ENCODE measurements around the gene CELF3. TPM values are rescaled to one million over a fixed set of nuclear protein-coding genes. Genes with fewer than 3 reads are reported as not detected.
"Not testable (repeated sequence)": the region's sequence is repeated elsewhere in the genome, so short reads cannot be mapped to it uniquely, and the experiment has no call there.

CELF3 gene
- total RNA-seq, 1 experiment from 2014 or later = 0.27 TPM

- H3K9me3 ChIP-seq = no peaks in the 10 kb centered on the region
- no peaks in the 10 kb centered on the region for H3K4me1 Mint-ChIP-seq (ENCODE audit: low read depth, unreplicated experiment)
- H3K27me3 Mint-ChIP-seq (ENCODE audit: insufficient read depth, unreplicated experiment) = no peaks in the 10 kb centered on the region
- BruUV-seq (replicated peaks) = no TSS peak
- no peak for TF ChIP-seq CTCF (IDR thresholded peaks at IDR 0.05; ENCODE audit: insufficient read depth in 1 of 2, low read depth in 1 of 2, low read length in 1 of 2, severe bottlenecking in 1 of 2, unreplicated experiment in 1 of 2)
- no peak overlapping the region for H3K4me3 Mint-ChIP-seq (ENCODE audit: unreplicated experiment)
- H3K4me3 ChIP-seq (ENCODE audit: low read depth, low read length) = no peak overlapping the region
- H3K4me1 ChIP-seq = no peaks in the 10 kb centered on the region
- intact Hi-C loops (cut with micrococcal nuclease; ENCODE audit: unreplicated experiment) = loop anchor here (10.0 kb wide), 1 partner anchor 245 kb away; no protein-coding TSS in a partner anchor
- no peak overlapping the region for H3K27ac Mint-ChIP-seq (ENCODE audit: unreplicated experiment)
- no peaks in the 10 kb centered on the region for H3K9me3 Mint-ChIP-seq (ENCODE audit: unreplicated experiment)
- H3K36me3 ChIP-seq (ENCODE audit: control insufficient read depth, insufficient read depth, low read length) = no peaks in the 10 kb centered on the region
- CTCF ChIA-PET = no interaction called here
- no peaks in the 10 kb centered on the region for H3K27me3 ChIP-seq (replicated peaks; ENCODE audit: control insufficient read depth, insufficient read depth, low read length)
- peaks cover 22% of the 10 kb centered on the region for H3K36me3 Mint-ChIP-seq (ENCODE audit: insufficient read depth, unreplicated experiment)
- POLR2A ChIA-PET = no interaction called here
- DNase-seq = no peak
These were observed 27.1 kb downstream of the CELF3 start for GRCh38 chr1:151689494-151689893.

DNA sequence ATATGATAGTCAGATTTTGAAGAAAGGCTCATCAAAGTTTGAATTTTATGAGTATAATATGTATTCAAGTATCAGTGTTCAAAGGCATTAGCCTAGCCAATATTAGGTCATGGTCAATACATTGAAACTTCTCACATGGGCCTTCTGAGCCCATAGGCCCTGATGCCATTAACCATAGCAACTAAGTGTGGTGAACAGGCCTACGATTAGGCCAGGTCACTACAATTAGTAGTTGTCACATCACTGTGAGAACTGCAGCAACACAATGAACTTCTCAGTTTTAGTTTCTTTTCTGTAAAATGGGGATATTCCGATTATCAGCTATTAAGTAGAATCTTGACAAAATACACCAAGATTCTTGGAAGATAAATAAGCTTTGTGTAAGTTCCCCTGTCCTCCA is 30.0 kb downstream of the CELF3 start:
- ChIA-PET CTCF (no interaction called here), POLR2A (no interaction called here)
- Mint-ChIP-seq H3K9me3 (ENCODE audit: unreplicated experiment) (no peaks in the 10 kb centered on the region), H3K27ac (ENCODE audit: unreplicated experiment) (no peak overlapping the region), H3K27me3 (ENCODE audit: insufficient read depth, unreplicated experiment) (no peaks in the 10 kb centered on the region), H3K4me3 (ENCODE audit: unreplicated experiment) (no peak overlapping the region), H3K36me3 (ENCODE audit: insufficient read depth, unreplicated experiment) (peaks cover 18% of the 10 kb centered on the region), H3K4me1 (ENCODE audit: low read depth, unreplicated experiment) (no peaks in the 10 kb centered on the region)
- no TSS peak for BruUV-seq (replicated peaks)
- no peaks in the 10 kb centered on the region for H3K36me3 ChIP-seq (ENCODE audit: control insufficient read depth, insufficient read depth, low read length)
- TF ChIP-seq CTCF (IDR thresholded peaks at IDR 0.05; ENCODE audit: insufficient read depth in 1 of 2, low read depth in 1 of 2, low read length in 1 of 2, severe bottlenecking in 1 of 2, unreplicated experiment in 1 of 2) = no peak
- intact Hi-C loops (cut with micrococcal nuclease; ENCODE audit: unreplicated experiment) = loop anchor here (10.0 kb wide), 1 partner anchor 242 kb away; no protein-coding TSS in a partner anchor
- no peak overlapping the region for H3K4me3 ChIP-seq (ENCODE audit: low read depth, low read length)
- no peaks in the 10 kb centered on the region for H3K9me3 ChIP-seq
- DNase-seq = no peak
- no peaks in the 10 kb centered on the region for H3K27me3 ChIP-seq (replicated peaks; ENCODE audit: control insufficient read depth, insufficient read depth, low read length)
- H3K4me1 ChIP-seq = no peaks in the 10 kb centered on the region

DNA sequence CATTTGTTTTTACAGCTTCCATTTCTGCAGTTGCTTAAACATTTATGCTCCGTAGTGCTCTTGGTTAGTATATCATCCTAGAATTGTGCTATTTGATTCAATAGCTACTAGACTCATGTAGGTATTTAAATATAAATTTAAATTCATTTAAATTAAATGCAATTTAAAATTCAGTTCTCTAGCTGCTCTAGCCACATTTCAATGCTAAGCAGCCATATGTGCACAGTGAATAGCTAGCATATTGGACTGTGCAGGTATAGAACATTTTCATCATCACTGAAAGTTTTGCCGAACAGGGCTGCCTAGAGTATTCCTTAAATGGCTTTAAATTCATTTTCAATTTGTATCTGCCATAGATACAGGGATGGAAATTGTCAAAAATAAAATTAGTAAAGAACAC is 32.5 kb downstream of the CELF3 start:
- Mint-ChIP-seq H3K36me3 (ENCODE audit: insufficient read depth, unreplicated experiment) (peaks cover 28% of the 10 kb centered on the region), H3K9me3 (ENCODE audit: unreplicated experiment) (no peaks in the 10 kb centered on the region), H3K4me1 (ENCODE audit: low read depth, unreplicated experiment) (no peaks in the 10 kb centered on the region), H3K27me3 (ENCODE audit: insufficient read depth, unreplicated experiment) (no peaks in the 10 kb centered on the region), H3K27ac (ENCODE audit: unreplicated experiment) (no peak overlapping the region), H3K4me3 (ENCODE audit: unreplicated experiment) (no peak overlapping the region)
- Histone ChIP-seq H3K36me3 (ENCODE audit: control insufficient read depth, insufficient read depth, low read length) (no peaks in the 10 kb centered on the region), H3K27me3 (replicated peaks; ENCODE audit: control insufficient read depth, insufficient read depth, low read length) (no peaks in the 10 kb centered on the region), H3K4me3 (ENCODE audit: low read depth, low read length) (no peak overlapping the region), H3K9me3 (no peaks in the 10 kb centered on the region), H3K4me1 (no peaks in the 10 kb centered on the region)
- no TSS peak for BruUV-seq (replicated peaks)
- ChIA-PET CTCF (interaction anchor here (0.6 kb wide), 1 partner anchor 118 kb away, joined by 3 read pairs; no protein-coding TSS in a partner anchor), POLR2A (no interaction called here)
- DNase-seq = no peak
- intact Hi-C loops (cut with micrococcal nuclease; ENCODE audit: unreplicated experiment) = loop anchor here (10.0 kb wide), 1 partner anchor 239 kb away; no protein-coding TSS in a partner anchor
- no peak for TF ChIP-seq CTCF (IDR thresholded peaks at IDR 0.05; ENCODE audit: insufficient read depth in 1 of 2, low read depth in 1 of 2, low read length in 1 of 2, severe bottlenecking in 1 of 2, unreplicated experiment in 1 of 2)

GRCh38 chr1:151682901-151683300 is 33.7 kb downstream of the CELF3 start:
- H3K36me3 Mint-ChIP-seq (ENCODE audit: insufficient read depth, unreplicated experiment) = peaks cover 24% of the 10 kb centered on the region
- CTCF ChIA-PET; BruUV-seq (replicated peaks); DNase-seq; H3K27me3 Mint-ChIP-seq (ENCODE audit: insufficient read depth, unreplicated experiment); POLR2A ChIA-PET; H3K36me3 ChIP-seq (ENCODE audit: control insufficient read depth, insufficient read depth, low read length); H3K4me3 ChIP-seq (ENCODE audit: low read depth, low read length); H3K27me3 ChIP-seq (replicated peaks; ENCODE audit: control insufficient read depth, insufficient read depth, low read length); H3K9me3 ChIP-seq; H3K9me3 Mint-ChIP-seq (ENCODE audit: unreplicated experiment); H3K4me1 Mint-ChIP-seq (ENCODE audit: low read depth, unreplicated experiment); H3K27ac Mint-ChIP-seq (ENCODE audit: unreplicated experiment); H3K4me1 ChIP-seq; H3K4me3 Mint-ChIP-seq (ENCODE audit: unreplicated experiment): not testable (repeated sequence)
- intact Hi-C loops (cut with micrococcal nuclease; ENCODE audit: unreplicated experiment) = loop anchor here (10.0 kb wide), 1 partner anchor 238 kb away; no protein-coding TSS in a partner anchor
